Measurements from ENCODE around the gene CXCR5.
A peak's percentile ranks its signal among the peaks of the same experiment; 100 is the strongest.

Gene CXCR5

GRCh38 chr11:118901494-118902335 lies 18.0 kb downstream of the CXCR5 start:
- no peak for DNase-seq (ENCODE audit: extremely low read depth, low read depth)
- H3K4me3 ChIP-seq (replicated peaks; ENCODE audit: low read depth, low read length), result no peak overlapping the region
- TF ChIP-seq CTCF (IDR thresholded peaks at IDR 0.05; ENCODE audit: low read depth, low read length, missing control alignments), result no peak

GRCh38 chr11:118902336-118903203 lies 18.9 kb downstream of the CXCR5 start:
- DNase-seq (ENCODE audit: extremely low read depth, low read depth), result no peak
- no peak for TF ChIP-seq CTCF (IDR thresholded peaks at IDR 0.05; ENCODE audit: low read depth, low read length, missing control alignments)

GRCh38 chr11:118903204-118904015 lies 19.7 kb downstream of the CXCR5 start:
- no peak for DNase-seq (ENCODE audit: extremely low read depth, low read depth)
- no peak overlapping the region for H3K4me3 ChIP-seq (replicated peaks; ENCODE audit: low read depth, low read length)
- no peak for TF ChIP-seq CTCF (IDR thresholded peaks at IDR 0.05; ENCODE audit: low read depth, low read length, missing control alignments)

More at GRCh38 chr11:118902336-118903203, 18.9 kb downstream of the CXCR5 start:
- H3K4me3 ChIP-seq (replicated peaks; ENCODE audit: low read depth, low read length), result no peak overlapping the region

- peak overlapping the region; percentile 29 for H3K4me3 ChIP-seq (replicated peaks; ENCODE audit: low read depth, low read length)
- no peak for DNase-seq (ENCODE audit: extremely low read depth, low read depth)
- TF ChIP-seq CTCF (IDR thresholded peaks at IDR 0.05; ENCODE audit: low read depth, low read length, missing control alignments), result peak; percentile 91
Measured at GRCh38 chr11:118907051-118908042, 23.7 kb downstream of the CXCR5 start.

GRCh38 chr11:118908264-118908663 lies 24.6 kb downstream of the CXCR5 start:
- no peak overlapping the region for H3K4me3 ChIP-seq (replicated peaks; ENCODE audit: low read depth, low read length)
- TF ChIP-seq CTCF (IDR thresholded peaks at IDR 0.05; ENCODE audit: low read depth, low read length, missing control alignments), result no peak
- DNase-seq (ENCODE audit: extremely low read depth, low read depth), result no peak
